Astrocyte (in vitro differentiated cells and primary cell): Measurements from ENCODE around the gene HES6. TPM values are rescaled to one million over a fixed set of nuclear protein-coding genes. Genes with fewer than 3 reads are reported as not detected.

Experiments used
- DNase-seq: peaks from one replicate; pipeline ENCODE4 v3.0.0-alpha.2; 2010; ENCODE audit warnings: low read depth
- FAIRE-seq: peaks from 2 replicates; lab custom pipeline; 2011; peaks lifted over from hg19 to GRCh38; lab: Jason Lieb, UNC
- H2AFZ ChIP-seq: 2 replicates; pipeline ENCODE4 v1.6.0; 2012; ENCODE audit warnings: low read depth, low read length, inconsistent platforms
- H3K27ac ChIP-seq: 2 replicates; pipeline ENCODE4 v1.5.1; 2011; ENCODE audit warnings: low read depth, low read length, inconsistent platforms
- H3K27me3 ChIP-seq: 2 replicates; pipeline ENCODE4 v1.6.0; 2011; ENCODE audit warnings: low read length, inconsistent platforms; ENCODE audit not compliant: insufficient read depth
- H3K36me3 ChIP-seq: 2 replicates; pipeline ENCODE4 v1.5.1; 2011; ENCODE audit warnings: low read length, inconsistent platforms; ENCODE audit not compliant: insufficient read depth
- H3K4me1 ChIP-seq: 2 replicates; pipeline ENCODE4 v1.5.1; 2011; ENCODE audit warnings: low read length, inconsistent platforms; ENCODE audit not compliant: insufficient read depth
- H3K4me2 ChIP-seq: 2 replicates; pipeline ENCODE4 v1.6.0; 2012; ENCODE audit warnings: low read length, inconsistent platforms
- H3K4me3 ChIP-seq: 2 replicates; pipeline ENCODE4 v1.5.1; 2011; ENCODE audit warnings: low read depth, mild to moderate bottlenecking, low read length, inconsistent platforms; ENCODE audit not compliant: insufficient read depth
- H3K79me2 ChIP-seq: 2 replicates; pipeline ENCODE4 v1.6.0; 2012; ENCODE audit warnings: mild to moderate bottlenecking, low read length, inconsistent platforms; ENCODE audit not compliant: insufficient read depth
- H3K9ac ChIP-seq: 2 replicates; pipeline ENCODE4 v1.6.0; 2012; ENCODE audit warnings: mild to moderate bottlenecking, low read length, inconsistent platforms
- H3K9me3 ChIP-seq: 2 replicates; pipeline ENCODE4 v1.5.1; 2012; ENCODE audit warnings: low read depth, mild to moderate bottlenecking, low read length, inconsistent platforms; ENCODE audit not compliant: insufficient read depth
- H4K20me1 ChIP-seq: 2 replicates; pipeline ENCODE4 v1.6.0; 2012; ENCODE audit warnings: low read length, inconsistent platforms; ENCODE audit not compliant: insufficient read depth
- H3K27ac Mint-ChIP-seq: one replicate; pipeline ENCODE4 v1.8.0; 2021; ENCODE audit warnings: mild to moderate bottlenecking, mixed read lengths; ENCODE audit not compliant: unreplicated experiment
- H3K27me3 Mint-ChIP-seq: one replicate; pipeline ENCODE4 v1.8.0; 2021; ENCODE audit warnings: low read depth, mixed read lengths; ENCODE audit not compliant: unreplicated experiment
- H3K36me3 Mint-ChIP-seq: one replicate; pipeline ENCODE4 v1.8.0; 2021; ENCODE audit warnings: low read depth, mixed read lengths; ENCODE audit not compliant: unreplicated experiment
- H3K4me1 Mint-ChIP-seq: one replicate; pipeline ENCODE4 v1.8.0; 2021; ENCODE audit warnings: low read depth, mixed read lengths; ENCODE audit not compliant: unreplicated experiment
- H3K4me3 Mint-ChIP-seq: one replicate; pipeline ENCODE4 v1.8.0; 2021; ENCODE audit warnings: mild to moderate bottlenecking, moderate library complexity, mixed read lengths; ENCODE audit not compliant: unreplicated experiment
- H3K9me3 Mint-ChIP-seq: one replicate; pipeline ENCODE4 v1.8.0; 2021; ENCODE audit warnings: mild to moderate bottlenecking, mixed read lengths; ENCODE audit not compliant: unreplicated experiment
- EZH2 ChIP-seq: IDR thresholded peaks from 2 replicates; pipeline ENCODE4 v1.6.1; 2012; ENCODE audit warnings: mild to moderate bottlenecking, low read length, inconsistent platforms; ENCODE audit not compliant: insufficient read depth
- total RNA-seq: library from RNA; stranded (reverse); gene quantifications from 2 replicates; pipeline ENCODE4 v1.2.1, GENCODE V29; 2021
- TF ChIP-seq, protein P1 (sequence below): IDR thresholded peaks from 2 replicates; pipeline ENCODE4 v1.5.1; 2011; ENCODE audit warnings: low read depth, mild to moderate bottlenecking, inconsistent platforms, low read length, moderate library complexity; ENCODE audit not compliant: insufficient read depth

HES6 gene
- total RNA-seq, 1 donor from 2014 or later = 3.0 TPM

- H3K9ac ChIP-seq = no peak overlapping the region
- no peak overlapping the region for H3K4me3 Mint-ChIP-seq
- DNase-seq (peak; percentile 38), FAIRE-seq (no peak)
- peaks cover 4% of the 10 kb centered on the region for H3K36me3 Mint-ChIP-seq
- H4K20me1 ChIP-seq = no peaks in the 10 kb centered on the region
- peaks cover 2% of the 10 kb centered on the region for H3K36me3 ChIP-seq
- peaks cover 44% of the 10 kb centered on the region for H3K27me3 Mint-ChIP-seq
- no peak overlapping the region for H3K4me2 ChIP-seq
- H3K4me1 ChIP-seq = peaks cover 3% of the 10 kb centered on the region
- H3K27me3 ChIP-seq = peaks cover 2% of the 10 kb centered on the region
- H3K27ac ChIP-seq = no peak overlapping the region
- no peaks in the 10 kb centered on the region for H3K79me2 ChIP-seq
- H3K4me1 Mint-ChIP-seq = no peaks in the 10 kb centered on the region
- H3K27ac Mint-ChIP-seq = no peak overlapping the region
- TF ChIP-seq, protein P1, sequence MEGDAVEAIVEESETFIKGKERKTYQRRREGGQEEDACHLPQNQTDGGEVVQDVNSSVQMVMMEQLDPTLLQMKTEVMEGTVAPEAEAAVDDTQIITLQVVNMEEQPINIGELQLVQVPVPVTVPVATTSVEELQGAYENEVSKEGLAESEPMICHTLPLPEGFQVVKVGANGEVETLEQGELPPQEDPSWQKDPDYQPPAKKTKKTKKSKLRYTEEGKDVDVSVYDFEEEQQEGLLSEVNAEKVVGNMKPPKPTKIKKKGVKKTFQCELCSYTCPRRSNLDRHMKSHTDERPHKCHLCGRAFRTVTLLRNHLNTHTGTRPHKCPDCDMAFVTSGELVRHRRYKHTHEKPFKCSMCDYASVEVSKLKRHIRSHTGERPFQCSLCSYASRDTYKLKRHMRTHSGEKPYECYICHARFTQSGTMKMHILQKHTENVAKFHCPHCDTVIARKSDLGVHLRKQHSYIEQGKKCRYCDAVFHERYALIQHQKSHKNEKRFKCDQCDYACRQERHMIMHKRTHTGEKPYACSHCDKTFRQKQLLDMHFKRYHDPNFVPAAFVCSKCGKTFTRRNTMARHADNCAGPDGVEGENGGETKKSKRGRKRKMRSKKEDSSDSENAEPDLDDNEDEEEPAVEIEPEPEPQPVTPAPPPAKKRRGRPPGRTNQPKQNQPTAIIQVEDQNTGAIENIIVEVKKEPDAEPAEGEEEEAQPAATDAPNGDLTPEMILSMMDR = no peak
- TF ChIP-seq EZH2 = no peak
- no peak overlapping the region for H3K4me3 ChIP-seq
- no peaks in the 10 kb centered on the region for H3K9me3 ChIP-seq
- peak overlapping the region; percentile 44 for H2AFZ ChIP-seq
- H3K9me3 Mint-ChIP-seq = peaks cover 4% of the 10 kb centered on the region
Observed at GRCh38 chr2:238225911-238226697, 13.7 kb downstream of the HES6 start.

GRCh38 chr2:238225121-238225520 lies 14.7 kb downstream of the HES6 start:
- Mint-ChIP-seq H3K27me3 (peaks cover 38% of the 10 kb centered on the region), H3K4me3 (no peak overlapping the region), H3K4me1 (no peaks in the 10 kb centered on the region), H3K9me3 (peaks cover 4% of the 10 kb centered on the region), H3K36me3 (peaks cover 4% of the 10 kb centered on the region), H3K27ac (no peak overlapping the region)
- Histone ChIP-seq H4K20me1 (no peaks in the 10 kb centered on the region), H3K4me2 (no peak overlapping the region), H3K9me3 (no peaks in the 10 kb centered on the region), H3K4me1 (no peaks in the 10 kb centered on the region), H3K27me3 (peaks cover 2% of the 10 kb centered on the region), H3K36me3 (peaks cover 2% of the 10 kb centered on the region), H2AFZ (no peak overlapping the region), H3K27ac (no peak overlapping the region), H3K4me3 (no peak overlapping the region), H3K9ac (no peak overlapping the region), H3K79me2 (no peaks in the 10 kb centered on the region)
- FAIRE-seq = no peak
- DNase-seq = no peak
- TF ChIP-seq, protein P1 = no peak
- no peak for TF ChIP-seq EZH2

- no peaks in the 10 kb centered on the region for H3K9me3 ChIP-seq
- DNase-seq (no peak), FAIRE-seq (no peak)
- peaks cover 2% of the 10 kb centered on the region for H3K27me3 ChIP-seq
- peaks cover 2% of the 10 kb centered on the region for H3K36me3 ChIP-seq
- no peak overlapping the region for H3K4me2 ChIP-seq
- no peak overlapping the region for H3K9ac ChIP-seq
- no peaks in the 10 kb centered on the region for H3K79me2 ChIP-seq
- Mint-ChIP-seq H3K27ac (no peak overlapping the region), H3K36me3 (peaks cover 4% of the 10 kb centered on the region), H3K4me3 (no peak overlapping the region), H3K9me3 (peaks cover 4% of the 10 kb centered on the region), H3K27me3 (peaks cover 34% of the 10 kb centered on the region), H3K4me1 (no peaks in the 10 kb centered on the region)
- H2AFZ ChIP-seq = no peak overlapping the region
- H3K4me1 ChIP-seq = no peaks in the 10 kb centered on the region
- no peak for TF ChIP-seq EZH2
- TF ChIP-seq, protein P1 = no peak
- no peak overlapping the region for H3K4me3 ChIP-seq
- no peak overlapping the region for H3K27ac ChIP-seq
- H4K20me1 ChIP-seq = no peaks in the 10 kb centered on the region
Observed at GRCh38 chr2:238224356-238225035, 15.3 kb downstream of the HES6 start.
